Purkinje cell (primary cell): ENCODE data around the gene AKT1S1. TPM values are rescaled to one million over a fixed set of nuclear protein-coding genes. Genes with fewer than 3 reads are reported as not detected.

ENCODE experiments used
- polyA plus RNA-seq: library from polyadenylated mRNA; unstranded; fragments of >200 nt; fragmentation: Nextera tagmentation; gene quantifications from 2 replicates; pipeline ENCODE4 v1.2.1, GENCODE V29; 2014

The AKT1S1 gene
- polyA plus RNA-seq: 1.1 and 1.7 TPM in 2 replicates

DNA sequence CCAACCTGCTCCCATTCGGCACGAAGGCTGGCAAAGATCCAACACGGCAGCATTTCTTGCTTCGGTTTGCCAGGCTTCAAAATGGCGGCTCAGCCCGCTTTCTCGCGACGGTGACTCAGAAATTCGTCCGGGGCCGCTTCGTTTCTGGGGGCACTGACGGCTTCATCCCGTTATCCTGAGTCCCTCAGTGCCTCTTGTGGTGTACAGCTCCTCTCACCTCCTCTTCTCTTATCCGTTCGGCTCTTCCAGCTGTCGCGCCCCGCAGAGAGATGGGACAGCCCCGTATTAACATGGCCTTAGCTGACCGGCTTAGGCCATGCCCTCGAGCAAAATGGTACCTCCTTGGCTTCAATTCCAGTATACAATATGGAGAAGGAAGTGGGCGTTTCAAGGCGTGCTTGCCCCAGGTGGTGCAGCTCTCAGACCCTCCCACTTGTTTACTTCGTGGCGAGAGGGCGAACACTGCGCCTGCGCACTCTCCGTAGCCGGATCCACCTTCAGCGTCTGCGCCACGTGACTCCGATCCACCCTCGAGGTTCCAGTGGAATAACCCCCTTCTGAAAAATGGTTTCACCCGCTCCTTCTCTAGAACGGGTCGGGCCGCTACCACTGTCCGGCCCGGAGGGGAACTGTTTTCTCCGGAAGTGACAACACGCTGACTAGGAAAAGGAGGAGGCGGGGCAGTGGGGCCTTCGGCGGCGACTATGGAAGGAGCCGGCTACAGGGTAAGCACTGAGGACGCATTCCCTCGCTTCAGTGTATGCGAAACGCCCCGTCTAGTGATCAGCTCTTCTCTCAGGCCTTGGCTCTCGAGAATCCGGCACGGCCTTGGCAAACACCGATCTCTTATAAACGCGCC, at the start of gene AKT1S1, which contains the start of gene TBC1D17:
TSS of gene AKT1S1 (minus strand) at position 336 of the 859 bp plus-strand sequence. CDS start 4,060 bp downstream, outside the sequence.
TSS of gene TBC1D17 (plus strand) at position 683 of the 859 bp plus-strand sequence. CDS start at position 705, 22 bp downstream.

DNA sequence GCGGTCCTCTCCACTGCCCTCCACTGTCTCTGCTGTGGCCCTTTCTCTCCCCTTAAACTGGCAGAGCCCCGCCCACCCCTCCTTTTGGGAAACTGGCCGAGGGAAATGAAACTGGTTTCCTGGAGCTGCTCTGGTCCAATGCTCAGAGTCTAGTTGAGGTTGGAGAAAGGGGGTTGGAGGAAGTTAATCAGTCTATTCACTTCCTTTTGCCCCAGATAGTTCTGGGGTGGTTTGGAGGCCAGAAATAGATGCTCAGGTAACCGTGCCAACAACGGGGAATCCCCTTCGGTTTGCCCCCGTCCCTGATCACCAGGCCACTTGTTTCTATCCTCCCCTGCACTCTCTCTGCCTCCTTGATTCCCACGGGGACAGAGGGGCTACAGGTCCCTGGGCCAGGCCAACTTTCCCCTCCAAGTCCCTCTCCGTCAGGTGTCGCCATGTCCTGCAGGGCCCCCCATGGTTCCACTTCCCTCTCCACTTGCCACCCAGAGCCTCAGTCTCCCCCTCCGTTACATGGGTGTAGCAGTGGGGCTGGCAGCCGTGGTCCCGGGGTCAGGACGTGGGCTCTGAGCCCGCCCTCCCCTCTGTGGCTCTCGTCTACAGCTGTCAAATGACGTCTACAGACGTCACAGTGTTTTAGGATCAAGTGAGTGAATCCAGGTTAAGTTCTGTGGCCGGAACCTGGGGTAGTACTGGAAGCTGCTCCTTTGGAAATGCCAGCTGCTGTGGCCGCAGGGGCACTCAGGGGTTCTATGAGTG, 19.9 kb upstream of the AKT1S1 start, which contains the start of gene IL4I1:
TSS of gene IL4I1 (minus strand) at position 25 of the 759 bp plus-strand sequence. CDS start 727 bp downstream, outside the sequence.

DNA sequence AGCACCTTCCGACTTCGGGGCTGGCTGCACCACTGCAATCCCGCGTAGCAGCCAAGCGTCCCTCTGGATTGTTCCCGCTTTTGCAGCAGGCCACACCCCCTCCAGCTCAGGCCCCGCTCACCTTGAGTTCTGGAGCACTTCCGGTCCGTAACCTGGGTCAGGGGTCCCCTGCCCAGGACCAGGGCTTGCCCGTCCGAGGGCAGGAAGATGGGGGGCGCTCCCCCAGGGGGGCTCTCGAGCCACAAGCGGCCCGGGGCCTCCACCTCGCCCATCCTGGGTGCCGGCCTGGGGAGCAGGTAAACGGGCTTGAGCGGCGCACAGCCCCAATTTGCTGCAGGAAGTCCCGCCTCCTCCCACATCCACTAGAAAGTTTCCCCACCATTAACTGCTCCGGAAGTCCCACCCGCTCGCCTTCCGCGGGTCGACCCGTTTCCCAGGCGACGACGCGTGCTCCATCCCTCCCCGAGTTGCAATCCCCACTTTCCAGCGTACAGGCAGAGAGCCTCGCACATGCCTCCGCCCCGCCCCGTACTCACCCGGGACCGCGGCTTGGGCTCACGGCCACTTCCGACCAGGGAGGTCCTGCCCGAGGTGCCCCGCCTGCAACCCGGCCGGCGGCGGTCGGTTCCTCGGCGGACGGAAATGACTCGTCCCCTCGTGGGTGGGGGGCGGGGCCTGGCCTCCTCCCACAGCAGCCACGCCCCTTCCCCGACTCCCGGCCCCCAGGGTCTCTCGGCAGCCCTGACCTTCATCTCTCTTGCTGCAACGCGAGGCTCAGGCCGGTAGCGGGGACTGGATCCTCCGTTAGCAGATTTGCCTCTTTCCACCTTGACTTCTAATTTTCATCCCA, 10.0 kb downstream of the AKT1S1 start, which contains the start of gene PNKP:
TSS of gene PNKP (minus strand) at position 644 of the 850 bp plus-strand sequence. CDS start at position 272, 372 bp downstream.

DNA sequence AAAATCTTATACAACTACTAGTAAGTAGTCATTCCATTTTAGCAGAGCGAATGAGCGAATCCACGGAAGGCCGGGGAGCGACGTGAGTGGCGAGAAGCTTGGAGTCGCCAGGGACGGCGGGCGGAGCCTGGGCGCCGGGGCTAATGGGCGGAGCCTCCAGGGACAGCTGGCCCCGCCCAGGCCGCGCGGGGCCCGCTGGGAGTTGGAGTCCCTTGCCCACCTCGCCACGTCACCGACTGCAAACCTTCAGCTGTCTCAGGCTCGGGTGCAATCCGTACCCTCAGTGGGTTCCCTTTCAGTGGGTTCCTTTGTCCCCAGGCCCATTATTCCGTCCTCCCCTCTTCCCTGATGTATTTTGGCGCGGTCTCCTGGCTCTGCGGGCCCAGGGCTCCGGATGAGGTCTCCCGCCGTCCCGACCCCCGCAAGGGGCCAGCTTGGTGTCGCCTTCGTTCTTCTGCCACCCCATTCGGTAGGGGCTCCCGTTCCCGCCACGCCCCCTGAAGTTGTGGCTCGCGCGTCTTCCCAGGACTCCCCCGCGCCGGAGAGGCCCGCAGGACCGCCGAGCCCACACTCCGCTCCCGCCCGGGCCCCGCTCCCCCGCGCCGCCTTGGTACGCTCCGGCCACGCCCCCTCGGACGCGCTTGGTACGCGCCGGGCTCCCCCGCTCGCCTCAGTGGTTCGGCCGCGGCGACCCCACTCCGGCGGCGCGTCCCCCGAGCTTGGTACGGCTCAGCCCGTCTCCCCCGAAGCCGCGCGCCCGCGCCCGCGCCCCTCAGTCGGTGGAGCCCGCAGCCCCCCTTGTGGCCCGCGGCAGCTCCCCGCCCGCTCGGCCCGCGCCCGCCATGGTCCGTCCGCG, 26.4 kb downstream of the AKT1S1 start, which contains the start of gene PTOV1:
TSS of gene PTOV1 (plus strand) at position 673 of the 856 bp plus-strand sequence.

Other genes with a start within 250 kb of the AKT1S1 start
- gene RRAS, start 237.2 kb downstream of the AKT1S1 start, polyA plus RNA-seq: 2.0 and 3.0 TPM in 2 replicates
- gene SCAF1, start 235.1 kb downstream of the AKT1S1 start, polyA plus RNA-seq: 4.7 and 5.1 TPM in 2 replicates
- 11.7 and 16.8 TPM in 2 replicates for gene IRF3, start 211.5 kb downstream of the AKT1S1 start, polyA plus RNA-seq
- not detected in 2 replicates for gene BCL2L12, start 211.4 kb downstream of the AKT1S1 start, polyA plus RNA-seq
- gene PRMT1, start 200.1 kb downstream of the AKT1S1 start, polyA plus RNA-seq: 11.1 and 12.9 TPM in 2 replicates
- gene ADM5, start 187.8 kb downstream of the AKT1S1 start, polyA plus RNA-seq: 0.71 and 1.7 TPM in 2 replicates
- 90.8 and 125 TPM in 2 replicates for gene CPT1C, start 186.2 kb downstream of the AKT1S1 start, polyA plus RNA-seq
- not detected in 2 replicates for gene TSKS, start 114.0 kb downstream of the AKT1S1 start, polyA plus RNA-seq
- 8.3 and 8.6 TPM in 2 replicates for gene AP2A1, start 110.4 kb downstream of the AKT1S1 start, polyA plus RNA-seq
- gene FUZ, start 64.1 kb downstream of the AKT1S1 start, polyA plus RNA-seq: 4.5 and 6.8 TPM in 2 replicates
- 9.5 and 19.7 TPM in 2 replicates for gene MED25, start 59.1 kb downstream of the AKT1S1 start, polyA plus RNA-seq
- gene PTOV1, start 26.2 kb downstream of the AKT1S1 start, polyA plus RNA-seq: 47.9 and 48.8 TPM in 2 replicates
- gene PNKP, start 9.8 kb downstream of the AKT1S1 start, polyA plus RNA-seq: 5.1 and 13.1 TPM in 2 replicates
- 1.2 and 1.4 TPM in 2 replicates for gene TBC1D17, start 347 bp upstream of the AKT1S1 start, polyA plus RNA-seq
- not detected in 2 replicates for gene IL4I1, start 19.5 kb upstream of the AKT1S1 start, polyA plus RNA-seq
- gene ATF5, start 51.9 kb upstream of the AKT1S1 start, polyA plus RNA-seq: 0.49 and 0.73 TPM in 2 replicates
- gene NUP62, start 52.1 kb upstream of the AKT1S1 start, polyA plus RNA-seq: 4.9 and 5.0 TPM in 2 replicates
- gene SIGLEC11, start 83.8 kb upstream of the AKT1S1 start, polyA plus RNA-seq: not detected in 2 replicates
- 45.5 and 54.7 TPM in 2 replicates for gene VRK3, start 148.0 kb upstream of the AKT1S1 start, polyA plus RNA-seq
- gene ZNF473, start 148.7 kb upstream of the AKT1S1 start, polyA plus RNA-seq: 1.6 and 3.6 TPM in 2 replicates